Vagina (tissue), 2 donors: Measurements from ENCODE around the gene RBPJ.

Source experiments
- POLR2A ChIP-seq, 2 donors: fragments of 450-650 bp; IDR thresholded peaks; one replicate each; pipeline ENCODE4 v1.6.1; 2017; ENCODE audit warnings: antibody characterized with exemption in 2 of 2, mild to moderate bottlenecking in 2 of 2, moderate library complexity in 2 of 2
- TF ChIP-seq, protein P1 (sequence below), 3 experiments: fragments of 450-650 bp in 2 of 3; fragments of 200-600 bp in 1 of 3; sonication (generic) in 1 of 3; IDR thresholded peaks; one replicate each; pipeline ENCODE4 v1.5.1; 2017 to 2019; ENCODE audit warnings: antibody characterized with exemption in 3 of 3, mild to moderate bottlenecking in 2 of 3, moderate library complexity in 2 of 3

DNA sequence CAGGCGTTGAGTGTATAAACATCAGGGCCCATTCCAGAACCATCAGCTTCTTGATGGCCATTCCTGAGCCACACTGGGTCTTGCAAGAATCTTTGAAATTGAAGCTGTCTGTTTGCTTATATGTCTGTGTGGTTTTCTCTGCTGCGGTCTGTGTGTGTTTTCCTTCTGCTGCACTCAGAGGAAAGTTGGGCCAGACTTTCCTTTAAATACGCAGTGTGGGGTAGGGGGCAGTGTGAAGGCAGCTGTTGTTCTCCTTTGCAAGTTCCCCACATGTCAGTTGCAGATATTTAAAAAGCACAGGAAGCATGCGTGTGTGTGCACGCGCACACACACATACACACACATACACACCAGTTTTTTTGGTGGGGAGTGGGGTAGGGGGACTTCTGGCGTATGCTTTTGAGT, 137.3 kb downstream of the RBPJ start:
- TF ChIP-seq, protein P1, sequence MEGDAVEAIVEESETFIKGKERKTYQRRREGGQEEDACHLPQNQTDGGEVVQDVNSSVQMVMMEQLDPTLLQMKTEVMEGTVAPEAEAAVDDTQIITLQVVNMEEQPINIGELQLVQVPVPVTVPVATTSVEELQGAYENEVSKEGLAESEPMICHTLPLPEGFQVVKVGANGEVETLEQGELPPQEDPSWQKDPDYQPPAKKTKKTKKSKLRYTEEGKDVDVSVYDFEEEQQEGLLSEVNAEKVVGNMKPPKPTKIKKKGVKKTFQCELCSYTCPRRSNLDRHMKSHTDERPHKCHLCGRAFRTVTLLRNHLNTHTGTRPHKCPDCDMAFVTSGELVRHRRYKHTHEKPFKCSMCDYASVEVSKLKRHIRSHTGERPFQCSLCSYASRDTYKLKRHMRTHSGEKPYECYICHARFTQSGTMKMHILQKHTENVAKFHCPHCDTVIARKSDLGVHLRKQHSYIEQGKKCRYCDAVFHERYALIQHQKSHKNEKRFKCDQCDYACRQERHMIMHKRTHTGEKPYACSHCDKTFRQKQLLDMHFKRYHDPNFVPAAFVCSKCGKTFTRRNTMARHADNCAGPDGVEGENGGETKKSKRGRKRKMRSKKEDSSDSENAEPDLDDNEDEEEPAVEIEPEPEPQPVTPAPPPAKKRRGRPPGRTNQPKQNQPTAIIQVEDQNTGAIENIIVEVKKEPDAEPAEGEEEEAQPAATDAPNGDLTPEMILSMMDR (IDR thresholded peaks at IDR 0.05) = no peak
- TF ChIP-seq POLR2A (IDR thresholded peaks at IDR 0.05) = no peak
